ENCODE measurements around the gene AFAP1L2. TPM values are rescaled to one million over a fixed set of nuclear protein-coding genes. Genes with fewer than 3 reads are reported as not detected.
A peak's percentile ranks its signal among the peaks of the same experiment; 100 is the strongest.

The AFAP1L2 gene
- total and polyA plus RNA-seq, 7 donors = 2.5 to 26.0 (median 7.9) TPM

GRCh38 chr10:114396464-114396863 lies 7.8 kb downstream of the AFAP1L2 start:
- Histone ChIP-seq H3K36me3 (no peaks in the 10 kb centered on the region), H3K27me3 (no peaks in the 10 kb centered on the region), H3K9me3 (no peaks in the 10 kb centered on the region), H3K4me3 (no peak overlapping the region), H3K4me1 (peaks cover 0 to 61% (median 50%) of the 10 kb centered on the region in 4 donors), H3K27ac (peak overlapping the region; percentile 12 to 78 (median 60))
- TF ChIP-seq POLR2A (IDR thresholded peaks at IDR 0.05) (no peak), POLR2AphosphoS5 (IDR thresholded peaks at IDR 0.05) (no peak), EP300 (IDR thresholded peaks at IDR 0.05) (no peak), CTCF (IDR thresholded peaks at IDR 0.05) (no peak)
- 92 to 95% methylated on average over 2 of the region's 2 CpGs for WGBS, 2 donors
- intact Hi-C loops (cut with DNase I) = no loop called here
- DNase-seq = no peak

GRCh38 chr10:114395366-114396022 lies 8.8 kb downstream of the AFAP1L2 start:
- peak in 2 of 4 donors; percentile 10 to 13 for TF ChIP-seq POLR2AphosphoS5 (IDR thresholded peaks at IDR 0.05)
- TF ChIP-seq CTCF (IDR thresholded peaks at IDR 0.05) = no peak
- Histone ChIP-seq H3K27me3 (no peaks in the 10 kb centered on the region), H3K4me1 (peaks cover 0 to 53% (median 40%) of the 10 kb centered on the region in 4 donors), H3K27ac (peak overlapping the region; percentile 49 to 78 (median 55)), H3K4me3 (no peak overlapping the region), H3K9me3 (no peaks in the 10 kb centered on the region), H3K36me3 (no peaks in the 10 kb centered on the region)
- peak; percentile 48 for DNase-seq
- 67 to 85% methylated on average over 6 of the region's 6 CpGs for WGBS, 2 donors
- intact Hi-C loops (cut with DNase I) = no loop called here

- 64 to 86% methylated on average over 6 of the region's 6 CpGs for WGBS, 2 donors
- no peak for TF ChIP-seq POLR2A (IDR thresholded peaks at IDR 0.05)
- no peak for TF ChIP-seq POLR2AphosphoS5 (IDR thresholded peaks at IDR 0.05)
- H3K27me3 ChIP-seq = no peaks in the 10 kb centered on the region
- H3K4me3 ChIP-seq = no peak overlapping the region
- intact Hi-C loops (cut with DNase I) = no loop called here
- peaks cover 0 to 49% (median 36%) of the 10 kb centered on the region in 4 donors for H3K4me1 ChIP-seq
- H3K27ac ChIP-seq = peak overlapping the region; percentile 26 to 53 (median 45)
- peak; percentile 62 for DNase-seq
- no peaks in the 10 kb centered on the region for H3K36me3 ChIP-seq
- H3K9me3 ChIP-seq = no peaks in the 10 kb centered on the region
Measured at GRCh38 chr10:114394531-114394930, 9.8 kb downstream of the AFAP1L2 start.

GRCh38 chr10:114393886-114394285 lies 10.4 kb downstream of the AFAP1L2 start:
- 95 to 96% methylated on average over 7 of the region's 7 CpGs for WGBS, 2 donors
- Histone ChIP-seq H3K4me1 (peaks cover 0 to 49% (median 39%) of the 10 kb centered on the region in 4 donors), H3K9me3 (no peaks in the 10 kb centered on the region), H3K27me3 (no peaks in the 10 kb centered on the region), H3K36me3 (no peaks in the 10 kb centered on the region), H3K27ac (peak overlapping the region; percentile 26 to 53 (median 45)), H3K4me3 (no peak overlapping the region)
- peak; percentile 33 for DNase-seq
- intact Hi-C loops (cut with DNase I) = no loop called here
- TF ChIP-seq POLR2A (IDR thresholded peaks at IDR 0.05) = no peak
- TF ChIP-seq CTCF (IDR thresholded peaks at IDR 0.05) = no peak
- TF ChIP-seq POLR2AphosphoS5 (IDR thresholded peaks at IDR 0.05) = no peak
- TF ChIP-seq EP300 (IDR thresholded peaks at IDR 0.05) = no peak

GRCh38 chr10:114393482-114393881 lies 10.8 kb downstream of the AFAP1L2 start:
- Histone ChIP-seq H3K36me3 (no peaks in the 10 kb centered on the region), H3K27ac (peak overlapping the region; percentile 26 to 53 (median 45)), H3K4me1 (peaks cover 0 to 51% (median 38%) of the 10 kb centered on the region in 4 donors), H3K4me3 (no peak overlapping the region), H3K9me3 (no peaks in the 10 kb centered on the region), H3K27me3 (no peaks in the 10 kb centered on the region)
- intact Hi-C loops (cut with DNase I) = no loop called here
- TF ChIP-seq POLR2AphosphoS5 (IDR thresholded peaks at IDR 0.05) (no peak), CTCF (IDR thresholded peaks at IDR 0.05) (no peak), EP300 (IDR thresholded peaks at IDR 0.05) (no peak), POLR2A (IDR thresholded peaks at IDR 0.05) (no peak)
- DNase-seq = peak; percentile 61
- WGBS, 2 donors = 72 to 85% methylated on average over 11 of the region's 11 CpGs
